ENCODE measurements around the gene LAIR1.

LAIR1 gene

DNA sequence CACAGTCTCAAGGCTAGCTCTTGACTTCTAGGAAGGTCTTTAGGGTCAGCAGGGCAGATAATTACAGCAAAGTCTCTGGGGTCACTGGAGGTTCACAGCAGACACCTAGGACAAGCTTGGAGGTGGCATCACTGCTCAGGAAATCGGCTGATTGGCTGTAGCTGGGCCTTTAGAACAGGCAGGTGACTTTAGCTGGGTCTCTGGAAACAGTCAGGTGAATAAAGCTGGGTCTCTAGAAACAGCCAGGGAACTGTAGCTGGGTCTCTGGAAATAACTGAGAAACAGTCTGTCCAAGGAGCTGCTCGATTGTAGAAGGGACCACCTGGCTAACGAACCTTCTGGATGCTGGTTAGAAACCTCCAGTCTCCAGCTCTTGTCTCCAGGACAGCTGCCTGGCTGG, 10.0 kb downstream of the LAIR1 start:
- no peak overlapping the region for H3K27ac ChIP-seq
- no peaks in the 10 kb centered on the region for H3K36me3 ChIP-seq
- TF ChIP-seq CTCF (IDR thresholded peaks at IDR 0.05) = no peak
- H3K4me3 ChIP-seq = no peak overlapping the region
- H3K4me1 ChIP-seq = no peaks in the 10 kb centered on the region
- H3K27me3 ChIP-seq = peaks cover 0 to 3% of the 10 kb centered on the region in 2 donors
- intact Hi-C loops (cut with DNase I; ENCODE audit: low total_unique reads) = no loop called here
- no peaks in the 10 kb centered on the region for H3K9me3 ChIP-seq
- peak in 1 of 2 donors; percentile 3 for DNase-seq

DNA sequence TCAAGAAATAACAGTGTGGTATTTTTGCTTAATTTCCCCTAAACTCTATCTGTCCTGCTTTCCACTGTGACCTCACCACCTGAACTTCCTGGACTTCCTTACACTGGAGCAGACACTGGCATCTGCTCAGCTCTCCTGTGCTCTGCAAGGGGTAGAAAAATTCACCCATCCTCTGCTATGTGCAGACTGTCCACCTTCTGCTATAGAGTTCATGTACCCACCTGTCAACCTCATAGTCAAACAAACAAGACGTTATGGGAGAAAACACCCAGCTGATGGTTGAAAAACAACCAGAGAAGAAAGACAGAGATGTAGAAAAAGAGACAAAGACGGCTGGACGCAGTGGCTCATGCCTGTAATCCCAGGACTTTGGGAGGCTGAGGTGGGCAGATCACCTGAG, 12.2 kb downstream of the LAIR1 start:
- H3K27ac ChIP-seq = no peak overlapping the region
- no peak overlapping the region for H3K4me3 ChIP-seq
- intact Hi-C loops (cut with DNase I; ENCODE audit: low total_unique reads) = no loop called here
- no peak for TF ChIP-seq CTCF (IDR thresholded peaks at IDR 0.05)
- no peaks in the 10 kb centered on the region for H3K4me1 ChIP-seq
- H3K27me3 ChIP-seq = peaks cover 0 to 3% of the 10 kb centered on the region in 2 donors
- no peaks in the 10 kb centered on the region for H3K36me3 ChIP-seq
- no peaks in the 10 kb centered on the region for H3K9me3 ChIP-seq
- no peak for DNase-seq

GRCh38 chr19:54352041-54352440, 12.7 kb downstream of the LAIR1 start:
- intact Hi-C loops (cut with DNase I; ENCODE audit: low total_unique reads) = no loop called here
- H3K9me3 ChIP-seq = no peaks in the 10 kb centered on the region

DNA sequence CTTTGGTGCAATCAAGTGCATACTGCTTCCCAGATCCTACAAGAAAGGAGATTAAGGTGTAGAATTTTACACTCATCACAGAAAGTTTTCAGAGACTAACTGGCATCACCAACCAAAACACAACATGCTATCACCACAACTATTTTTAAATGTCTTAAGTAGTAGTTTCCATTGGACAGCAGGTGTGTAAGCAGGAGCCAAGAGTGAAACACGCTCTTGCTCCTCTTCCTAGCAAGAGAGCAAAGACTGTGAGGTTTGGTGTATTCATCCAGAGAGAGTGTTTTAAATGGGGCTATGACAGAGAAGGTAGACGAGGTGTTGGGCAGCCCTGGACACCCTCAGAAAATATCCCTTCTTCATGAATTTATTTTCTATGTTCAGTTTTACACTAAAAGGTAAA, 13.3 kb downstream of the LAIR1 start:
- intact Hi-C loops (cut with DNase I; ENCODE audit: low total_unique reads) = no loop called here
- no peaks in the 10 kb centered on the region for H3K4me1 ChIP-seq
- H3K9me3 ChIP-seq = no peaks in the 10 kb centered on the region
- no peak overlapping the region for H3K4me3 ChIP-seq
- no peak overlapping the region for H3K27ac ChIP-seq
- no peaks in the 10 kb centered on the region for H3K36me3 ChIP-seq
- H3K27me3 ChIP-seq = no peaks in the 10 kb centered on the region
- no peak for TF ChIP-seq CTCF (IDR thresholded peaks at IDR 0.05)
- no peak for DNase-seq

More at GRCh38 chr19:54352041-54352440, 12.7 kb downstream of the LAIR1 start:
- DNase-seq = no peak
- no peaks in the 10 kb centered on the region for H3K36me3 ChIP-seq
- H3K27ac ChIP-seq = no peak overlapping the region
- no peaks in the 10 kb centered on the region for H3K4me1 ChIP-seq
- H3K27me3 ChIP-seq = peaks cover 0 to 3% of the 10 kb centered on the region in 2 donors
- no peak for TF ChIP-seq CTCF (IDR thresholded peaks at IDR 0.05)
- no peak overlapping the region for H3K4me3 ChIP-seq

GRCh38 chr19:54345938-54346386, 18.8 kb downstream of the LAIR1 start:
- H3K36me3 ChIP-seq = no peaks in the 10 kb centered on the region
- no peak overlapping the region for H3K27ac ChIP-seq
- intact Hi-C loops (cut with DNase I; ENCODE audit: low total_unique reads) = no loop called here
- no peak overlapping the region for H3K4me3 ChIP-seq
- TF ChIP-seq CTCF (IDR thresholded peaks at IDR 0.05) = no peak
- peaks cover 0 to 3% of the 10 kb centered on the region in 2 donors for H3K27me3 ChIP-seq
- no peaks in the 10 kb centered on the region for H3K4me1 ChIP-seq
- H3K9me3 ChIP-seq = no peaks in the 10 kb centered on the region
- peak; percentile 48 to 63 for DNase-seq

DNA sequence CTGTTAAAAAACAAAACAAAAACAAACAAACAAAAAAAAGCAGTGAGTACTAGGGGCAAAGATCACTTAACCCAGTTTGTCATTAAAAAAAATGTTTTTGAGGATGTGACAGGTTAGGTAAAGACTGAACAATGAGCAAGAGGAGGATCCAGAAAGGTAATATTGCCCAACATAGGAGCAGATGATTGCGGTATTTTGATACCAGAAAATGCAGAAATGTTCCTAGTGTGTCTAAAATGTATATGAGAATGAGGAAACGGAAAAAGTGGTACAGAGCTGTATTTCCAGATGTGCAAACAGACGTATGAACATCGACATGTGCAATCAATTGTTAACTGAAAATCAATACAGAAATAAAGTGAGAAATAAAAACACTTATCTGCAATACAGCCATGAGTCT, 20.9 kb downstream of the LAIR1 start:
- no peaks in the 10 kb centered on the region for H3K36me3 ChIP-seq
- DNase-seq = no peak
- no peak overlapping the region for H3K27ac ChIP-seq
- TF ChIP-seq CTCF (IDR thresholded peaks at IDR 0.05) = no peak
- H3K27me3 ChIP-seq = peaks cover 0 to 4% of the 10 kb centered on the region in 2 donors
- H3K4me1 ChIP-seq = no peaks in the 10 kb centered on the region
- H3K9me3 ChIP-seq = no peaks in the 10 kb centered on the region
- H3K4me3 ChIP-seq = no peak overlapping the region
- intact Hi-C loops (cut with DNase I; ENCODE audit: low total_unique reads) = no loop called here
